Liver (tissue), 9 donors: ENCODE measurements around the gene COPZ1. TPM values are rescaled to one million over a fixed set of nuclear protein-coding genes. Genes with fewer than 3 reads are reported as not detected.

Experiments used
- DNase-seq: peaks from one replicate; pipeline ENCODE4 v3.0.0-alpha.2; 2017; ENCODE audit warnings: low spot score
- H3K27ac ChIP-seq, 2 donors: one replicate each; pipeline ENCODE4 v1.7.0; 2013; ENCODE audit warnings: inconsistent platforms in 2 of 2, low read length in 2 of 2, control low read depth in 1 of 2, low read depth in 1 of 2, mild to moderate bottlenecking in 1 of 2
- H3K27me3 ChIP-seq, 4 donors: one replicate each; pipeline versions ENCODE4 v1.6.1 to v1.7.0; 2013; ENCODE audit warnings: low read length in 3 of 4, inconsistent platforms in 1 of 4, mild to moderate bottlenecking in 1 of 4, moderate library complexity in 1 of 4; ENCODE audit not compliant: control insufficient read depth in 4 of 4, insufficient read depth in 4 of 4
- H3K36me3 ChIP-seq, 4 donors: one replicate each; pipeline versions ENCODE4 v1.6.1 to v1.7.0; 2013; ENCODE audit warnings: low read length in 3 of 4, mild to moderate bottlenecking in 3 of 4, low read depth in 1 of 4, moderate library complexity in 1 of 4; ENCODE audit not compliant: control insufficient read depth in 4 of 4, insufficient read depth in 3 of 4
- H3K4me1 ChIP-seq, 4 donors: one replicate each; pipeline versions ENCODE4 v1.6.1 to v1.7.0; 2013; ENCODE audit warnings: low read length in 3 of 4, mild to moderate bottlenecking in 3 of 4, moderate library complexity in 1 of 4; ENCODE audit not compliant: control insufficient read depth in 4 of 4, insufficient read depth in 4 of 4
- H3K4me3 ChIP-seq, 3 donors: one replicate each; pipeline versions ENCODE4 v1.6.1 to v1.7.0; 2013; ENCODE audit warnings: low read length in 3 of 3, control low read depth in 1 of 3, low read depth in 1 of 3, mild to moderate bottlenecking in 1 of 3
- H3K9ac ChIP-seq, 2 donors: one replicate each; pipeline ENCODE4 v1.7.0; 2013; ENCODE audit warnings: low read length in 2 of 2, mild to moderate bottlenecking in 2 of 2, moderate library complexity in 2 of 2, control low read depth in 1 of 2, low read depth in 1 of 2
- H3K9me3 ChIP-seq, 4 donors: one replicate each; pipeline versions ENCODE4 v1.6.1 to v1.7.0; 2013; ENCODE audit warnings: low read length in 3 of 4; ENCODE audit not compliant: control insufficient read depth in 4 of 4
- EGR1 ChIP-seq, 2 donors: IDR thresholded peaks; 2 replicates each; pipeline ENCODE4 v1.6.1; 2016 to 2018; ENCODE audit warnings: antibody characterized with exemption in 2 of 2, low read depth in 2 of 2
- FOXA1 ChIP-seq: IDR thresholded peaks from 2 replicates; pipeline ENCODE4 v1.6.1; 2016; ENCODE audit warnings: antibody characterized with exemption
- GABPA ChIP-seq, 2 donors: IDR thresholded peaks in 1 of 2; conservative IDR thresholded peaks in 1 of 2; 2 replicates each; pipeline ENCODE4 v1.6.1; 2016; ENCODE audit warnings: antibody characterized with exemption in 2 of 2, mild to moderate bottlenecking in 1 of 2, moderate library complexity in 1 of 2
- HNF4A ChIP-seq, 2 donors: conservative IDR thresholded peaks; 2 replicates each; pipeline ENCODE4 v1.6.1; 2016; ENCODE audit warnings: antibody characterized with exemption in 2 of 2, mild to moderate bottlenecking in 2 of 2
- JUND ChIP-seq, 2 donors: IDR thresholded peaks; 2 replicates each; pipeline ENCODE4 v1.6.1; 2016; ENCODE audit warnings: antibody characterized with exemption in 2 of 2
- NR2F2 ChIP-seq: IDR thresholded peaks from 2 replicates; pipeline ENCODE4 v1.6.1; 2016; ENCODE audit warnings: antibody characterized with exemption
- RAD21 ChIP-seq, 2 donors: IDR thresholded peaks; 2 replicates each; pipeline ENCODE4 v1.6.1; 2016; ENCODE audit warnings: antibody characterized with exemption in 2 of 2, mild to moderate bottlenecking in 2 of 2
- REST ChIP-seq: IDR thresholded peaks from 2 replicates; pipeline ENCODE4 v1.6.1; 2016; ENCODE audit warnings: antibody characterized with exemption, mild to moderate bottlenecking
- RXRA ChIP-seq, 2 donors: IDR thresholded peaks; 2 replicates each; pipeline ENCODE4 v1.6.1; 2017 to 2018; ENCODE audit warnings: antibody characterized with exemption in 2 of 2, mild to moderate bottlenecking in 1 of 2
- SP1 ChIP-seq: IDR thresholded peaks from 2 replicates; pipeline ENCODE4 v1.6.1; 2018; ENCODE audit warnings: antibody characterized with exemption, mild to moderate bottlenecking
- TAF1 ChIP-seq: conservative IDR thresholded peaks from 2 replicates; pipeline ENCODE4 v1.6.1; 2016; ENCODE audit warnings: antibody characterized with exemption, mild to moderate bottlenecking
- YY1 ChIP-seq: IDR thresholded peaks from 2 replicates; pipeline ENCODE4 v1.6.1; 2016; ENCODE audit warnings: antibody characterized with exemption, mild to moderate bottlenecking
- ZBTB33 ChIP-seq: IDR thresholded peaks from 2 replicates; pipeline ENCODE4 v1.6.1; 2016; ENCODE audit warnings: antibody characterized with exemption
- WGBS: extraction: QIAGEN DNeasy Blood & Tissue Kit; methylation state at CpG from one replicate; pipeline ENCODE4 v1.1.7; 2013; 5-methylcytosine and 5-hydroxymethylcytosine counted together
- polyA plus RNA-seq, 2 donors: library from polyadenylated mRNA; stranded (reverse) in 1 of 2; unstranded in 1 of 2; fragments of 200-250 nt in 1 of 2; fragments of >200 nt in 1 of 2; fragmentation: Nextera tagmentation in 1 of 2; extraction: Ambion mirVana in 1 of 2; gene quantifications; one replicate each; pipeline versions ENCODE4 v1.2.1 to v1.2.3, GENCODE V29; 2013 to 2015
- total RNA-seq, 2 donors: library from RNA; depleted of rRNA; stranded (reverse); fragments of >200 nt; gene quantifications; one replicate each; pipeline ENCODE4 v1.2.3, GENCODE V29; 2014
- TF ChIP-seq, protein P1 (sequence below): IDR thresholded peaks from 2 replicates; pipeline ENCODE4 v1.6.1; 2016; ENCODE audit warnings: antibody characterized with exemption
- TF ChIP-seq, protein P2 (sequence below): IDR thresholded peaks from 2 replicates; pipeline ENCODE4 v1.6.1; 2016; ENCODE audit warnings: antibody characterized with exemption
- donor health status: healthy.
- donor health status: healthy.
- donor health status: healthy.
- donor health status: healthy.
- donor health status: healthy.

The COPZ1 gene
- total and polyA plus RNA-seq, 4 donors, result 54.6 to 92.6 (median 79.8) TPM

- Histone ChIP-seq H3K27me3 (no peaks in the 10 kb centered on the region), H3K4me1 (peaks cover 0 to 43% (median 36%) of the 10 kb centered on the region in 4 donors), H3K36me3 (peaks cover 19 to 59% (median 50%) of the 10 kb centered on the region in 4 donors), H3K27ac (no peak overlapping the region), H3K9me3 (no peaks in the 10 kb centered on the region), H3K4me3 (no peak overlapping the region), H3K9ac (no peak overlapping the region)
- WGBS, result 68% methylated on average over 12 of the region's 12 CpGs
- TF ChIP-seq NR2F2 (no peak), RAD21 (IDR thresholded peaks at IDR 0.05) (no peak), RXRA (IDR thresholded peaks at IDR 0.05) (no peak), EGR1 (IDR thresholded peaks at IDR 0.05; ENCODE audit: low read depth in 2 of 2) (no peak), YY1 (no peak), JUND (IDR thresholded peaks at IDR 0.05) (no peak), FOXA1 (no peak), REST (no peak), HNF4A (conservative IDR thresholded peaks at IDR 0.05) (no peak), SP1 (no peak), ZBTB33 (no peak), GABPA (IDR thresholded peaks at IDR 0.05 in 1 of 2, conservative IDR thresholded peaks at IDR 0.05 in 1 of 2) (no peak), TAF1 (no peak)
- TF ChIP-seq, protein P1, sequence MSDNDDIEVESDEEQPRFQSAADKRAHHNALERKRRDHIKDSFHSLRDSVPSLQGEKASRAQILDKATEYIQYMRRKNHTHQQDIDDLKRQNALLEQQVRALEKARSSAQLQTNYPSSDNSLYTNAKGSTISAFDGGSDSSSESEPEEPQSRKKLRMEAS, result no peak
- TF ChIP-seq, protein P2, sequence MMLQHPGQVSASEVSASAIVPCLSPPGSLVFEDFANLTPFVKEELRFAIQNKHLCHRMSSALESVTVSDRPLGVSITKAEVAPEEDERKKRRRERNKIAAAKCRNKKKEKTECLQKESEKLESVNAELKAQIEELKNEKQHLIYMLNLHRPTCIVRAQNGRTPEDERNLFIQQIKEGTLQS, result no peak
- no peak for DNase-seq
Observed at GRCh38 chr12:54286042-54287030, 38.6 kb upstream of the COPZ1 start.
